Adrenal gland (tissue), 12 donors: ENCODE results near the gene BARHL2. TPM values are rescaled to one million over a fixed set of nuclear protein-coding genes. Genes with fewer than 3 reads are reported as not detected.

Experiments
- DNase-seq, 7 donors: peaks; one replicate each; pipeline ENCODE4 v3.0.0-alpha.2; 2019 to 2020
- H3K27ac ChIP-seq, 5 donors: fragments of 200-600 bp; sonication (generic) in 4 of 5; 1 replicate in 3 of 5; 2 replicates in 2 of 5; pipeline versions ENCODE4 v1.5.1 to v1.8.0; 2016 to 2020; ENCODE audit warnings: mild to moderate bottlenecking in 1 of 5
- H3K27me3 ChIP-seq: fragments of 200-600 bp; 2 replicates; pipeline ENCODE4 v1.8.0; 2021
- H3K36me3 ChIP-seq, 2 donors: fragments of 200-600 bp; replicated peaks in 1 of 2; 1 replicate in 1 of 2; 2 replicates in 1 of 2; pipeline versions ENCODE4 v1.5.1 to v1.8.0; 2018 to 2022
- H3K4me1 ChIP-seq, 2 donors: fragments of 200-600 bp; replicated peaks in 1 of 2; 1 replicate in 1 of 2; 2 replicates in 1 of 2; pipeline versions ENCODE4 v1.5.1 to v1.8.0; 2018 to 2021
- H3K4me3 ChIP-seq, 4 donors: fragments of 200-600 bp; sonication (generic) in 3 of 4; one replicate each; pipeline ENCODE4 v1.5.1; 2016 to 2018
- H3K9me3 ChIP-seq, 3 donors: fragments of 200-600 bp; sonication (generic) in 1 of 3; replicated peaks in 1 of 3; 1 replicate in 2 of 3; 2 replicates in 1 of 3; pipeline versions ENCODE4 v1.5.1 to v1.8.0; 2016 to 2021
- POLR2A ChIP-seq, 2 donors: fragments of 450-650 bp; IDR thresholded peaks; one replicate each; pipeline ENCODE4 v1.6.1; 2017; ENCODE audit warnings: antibody characterized with exemption in 2 of 2, mild to moderate bottlenecking in 2 of 2, moderate library complexity in 1 of 2
- WGBS, 4 donors: extraction: QIAGEN DNeasy Blood & Tissue Kit in 2 of 4; methylation state at CpG; one replicate each; pipeline versions ENCODE4 v1.1.5 to v1.1.7; 2013 to 2017; 5-methylcytosine and 5-hydroxymethylcytosine counted together
- intact Hi-C, 2 donors: fragments of 100-400 bp; cut with DNase I; formaldehyde crosslinking; loops; one replicate each; pipeline versions ENCODE4 v1.14.1 to v1.15.0; 2022 to 2023
- polyA plus RNA-seq, 3 donors: library from polyadenylated mRNA; stranded (reverse); fragments of 200-250 nt in 2 of 3; fragments of 350-450 nt in 1 of 3; fragmentation: Illumina TruSeq in 1 of 3; extraction: RNeasy Lipid Tissue Mini Kit (QIAGEN cat#74804) in 1 of 3; gene quantifications; one replicate each; pipeline ENCODE4 v1.2.3, GENCODE V29; 2013 to 2014
- total RNA-seq, 9 donors: library from RNA; depleted of rRNA in 4 of 9; stranded (reverse); fragments of >200 nt in 4 of 9; fragments of 120-200 nt in 1 of 9; fragmentation: NEBNext Ultra II Directional in 1 of 9; extraction: Animal tissue kit (Norgen Biotek cat#: 25700) in 1 of 9; gene quantifications; one replicate each; pipeline versions ENCODE4 v1.1.0 to v1.2.4, GENCODE V29; 2013 to 2023
- TF ChIP-seq, protein P1 (sequence below), 6 experiments: fragments of 450-650 bp in 4 of 6; fragments of 200-600 bp in 2 of 6; sonication (generic) in 1 of 6; IDR thresholded peaks; 1 replicate in 5 of 6; 2 replicates in 1 of 6; pipeline versions ENCODE4 v1.5.1 to v1.8.0; 2016 to 2021; ENCODE audit warnings: antibody characterized with exemption in 6 of 6, mild to moderate bottlenecking in 2 of 6, moderate library complexity in 1 of 6
- donor health status: healthy with polysubstance abuse.
- donor health status: Bipolar disorder and iron deficiency.
- donor health status: DM: yes; HTN: yes; CAD: no.
- donor health status: DM: no; HTN: no; CAD: no.
- donor health status: DM: no; HTN: no; CAD: no.
- donor health status: DM: yes; HTN: yes; CAD: no.

The BARHL2 gene
- total and polyA plus RNA-seq, 12 donors, result not detected

DNA sequence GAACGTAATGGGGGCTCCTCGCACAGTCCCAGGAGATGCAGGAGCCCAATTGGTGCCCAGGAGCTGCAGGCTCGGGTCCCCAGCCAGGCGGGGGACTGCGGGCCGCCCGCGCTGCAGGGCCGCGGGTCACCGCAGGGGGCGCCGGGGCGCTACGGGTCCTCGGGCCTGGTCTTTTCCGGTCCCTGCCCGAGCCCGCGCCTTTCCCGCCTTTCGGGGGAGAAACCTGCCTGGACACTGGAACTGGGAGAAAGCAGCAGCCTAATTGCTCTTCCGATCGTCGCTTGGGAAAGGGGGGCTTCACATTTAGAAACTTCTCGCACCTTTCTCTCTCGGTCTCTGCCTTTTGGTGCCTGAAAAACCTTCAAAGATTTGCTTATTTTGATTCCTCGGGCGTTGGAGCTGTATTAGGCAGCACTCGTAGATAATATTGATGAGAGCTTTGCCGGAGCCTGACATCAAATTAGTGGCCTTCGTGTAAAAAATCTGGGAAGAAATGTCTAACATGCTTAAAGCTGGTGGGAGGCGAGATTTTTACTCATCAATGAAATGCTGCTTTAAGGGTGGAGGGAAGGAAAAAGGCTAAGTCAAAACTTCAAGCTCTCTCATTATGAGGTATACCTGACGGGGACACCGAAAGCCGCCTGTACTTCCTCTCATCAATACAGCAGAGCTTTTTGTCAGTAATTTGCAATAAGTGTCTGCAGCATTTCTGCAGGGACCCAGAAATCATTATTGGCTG, 12.6 kb upstream of the BARHL2 start:
- no peaks in the 10 kb centered on the region for H3K36me3 ChIP-seq
- no peaks in the 10 kb centered on the region for H3K9me3 ChIP-seq
- H3K27ac ChIP-seq, result no peak overlapping the region
- H3K4me3 ChIP-seq, result no peak overlapping the region
- H3K27me3 ChIP-seq, result peaks cover 79% of the 10 kb centered on the region
- intact Hi-C loops, result loop anchor here (10.0 kb wide), 3 partner anchors 115 to 435 kb away; no protein-coding TSS in a partner anchor
- TF ChIP-seq POLR2A (IDR thresholded peaks at IDR 0.05), result no peak
- TF ChIP-seq, protein P1, sequence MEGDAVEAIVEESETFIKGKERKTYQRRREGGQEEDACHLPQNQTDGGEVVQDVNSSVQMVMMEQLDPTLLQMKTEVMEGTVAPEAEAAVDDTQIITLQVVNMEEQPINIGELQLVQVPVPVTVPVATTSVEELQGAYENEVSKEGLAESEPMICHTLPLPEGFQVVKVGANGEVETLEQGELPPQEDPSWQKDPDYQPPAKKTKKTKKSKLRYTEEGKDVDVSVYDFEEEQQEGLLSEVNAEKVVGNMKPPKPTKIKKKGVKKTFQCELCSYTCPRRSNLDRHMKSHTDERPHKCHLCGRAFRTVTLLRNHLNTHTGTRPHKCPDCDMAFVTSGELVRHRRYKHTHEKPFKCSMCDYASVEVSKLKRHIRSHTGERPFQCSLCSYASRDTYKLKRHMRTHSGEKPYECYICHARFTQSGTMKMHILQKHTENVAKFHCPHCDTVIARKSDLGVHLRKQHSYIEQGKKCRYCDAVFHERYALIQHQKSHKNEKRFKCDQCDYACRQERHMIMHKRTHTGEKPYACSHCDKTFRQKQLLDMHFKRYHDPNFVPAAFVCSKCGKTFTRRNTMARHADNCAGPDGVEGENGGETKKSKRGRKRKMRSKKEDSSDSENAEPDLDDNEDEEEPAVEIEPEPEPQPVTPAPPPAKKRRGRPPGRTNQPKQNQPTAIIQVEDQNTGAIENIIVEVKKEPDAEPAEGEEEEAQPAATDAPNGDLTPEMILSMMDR (IDR thresholded peaks at IDR 0.05), result no peak
- H3K4me1 ChIP-seq, result peaks cover 10 to 16% of the 10 kb centered on the region in 2 donors
- no peak for DNase-seq
- WGBS, 4 donors, result 22 to 33% (median 24%) methylated on average over 23 to 36 of the region's 36 CpGs

DNA sequence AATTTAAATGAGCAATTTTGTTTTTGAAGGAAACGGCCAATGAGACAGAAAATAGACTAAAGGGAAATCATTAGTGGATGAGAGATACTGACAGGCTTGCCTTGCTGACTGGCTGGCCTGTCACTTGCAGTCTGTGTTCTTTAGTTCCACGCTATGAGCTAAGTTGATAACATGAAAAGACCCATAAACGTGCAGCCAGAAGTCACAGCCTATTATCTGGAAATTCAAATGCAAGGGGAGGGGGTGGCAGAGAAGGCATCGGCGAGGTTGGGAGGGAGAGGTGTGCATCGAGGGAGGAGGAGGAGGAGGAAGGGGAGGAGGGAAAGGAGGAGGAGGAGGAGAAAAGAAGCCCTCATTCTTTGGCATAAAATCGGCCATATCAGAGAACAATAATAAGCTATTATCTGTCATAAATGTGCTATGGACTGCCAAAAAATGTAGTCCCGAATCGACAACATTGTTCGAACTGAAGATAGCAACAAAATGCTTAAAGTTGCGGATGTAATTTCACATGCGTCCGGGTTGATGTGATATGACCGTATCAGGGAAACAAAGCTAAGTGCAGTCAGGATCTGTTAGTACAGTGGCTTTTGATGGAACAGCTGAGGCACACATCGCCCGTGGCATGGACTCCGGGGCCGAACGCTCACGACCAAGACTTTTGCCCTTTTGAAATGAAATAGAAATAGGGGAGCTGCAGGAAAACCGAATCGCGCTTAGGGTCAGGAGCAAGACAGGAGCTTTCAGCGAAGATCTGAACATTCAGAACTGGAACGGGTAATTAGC, 11.6 kb upstream of the BARHL2 start:
- DNase-seq, result no peak
- TF ChIP-seq POLR2A (IDR thresholded peaks at IDR 0.05), result no peak
- TF ChIP-seq, protein P1 (IDR thresholded peaks at IDR 0.05), result no peak
- Histone ChIP-seq H3K36me3 (no peaks in the 10 kb centered on the region), H3K4me1 (peaks cover 10 to 20% of the 10 kb centered on the region in 2 donors), H3K4me3 (no peak overlapping the region), H3K27ac (no peak overlapping the region), H3K27me3 (peaks cover 82% of the 10 kb centered on the region), H3K9me3 (no peaks in the 10 kb centered on the region)
- intact Hi-C loops, result loop anchor here (10.0 kb wide), 3 partner anchors 116 to 436 kb away; no protein-coding TSS in a partner anchor
- 17 to 22% (median 17%) methylated on average over 25 of the region's 25 CpGs for WGBS, 4 donors

DNA sequence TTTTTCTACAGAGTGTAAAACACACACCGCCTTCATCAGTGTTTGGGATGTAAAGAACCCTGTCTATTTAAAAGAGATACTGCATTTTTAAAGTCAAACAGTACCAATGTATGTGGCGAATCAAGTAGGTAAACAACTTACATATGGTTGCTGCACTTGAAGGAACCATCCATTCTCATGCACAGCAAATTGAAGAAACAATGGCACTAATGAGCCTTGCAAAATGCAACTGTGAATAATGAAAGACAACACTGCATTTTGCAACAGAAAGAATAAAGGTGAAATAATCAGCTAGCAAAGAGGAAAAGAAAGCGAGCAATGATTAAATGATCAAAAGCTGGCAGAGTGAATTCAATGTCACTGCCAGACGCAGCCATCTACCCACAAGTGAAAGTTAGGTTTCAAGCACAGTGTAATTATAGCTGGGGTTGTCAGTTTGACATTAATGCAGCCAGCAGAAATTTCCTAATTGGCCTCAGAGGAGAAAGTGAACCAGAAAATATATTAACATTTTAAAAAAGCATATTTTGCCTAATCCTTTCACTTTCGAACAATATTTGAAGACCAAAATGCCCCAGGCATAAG, 10.9 kb upstream of the BARHL2 start:
- H3K36me3 ChIP-seq, result no peaks in the 10 kb centered on the region
- WGBS, 4 donors, result 40 to 46% (median 44%) methylated on average over 5 of the region's 5 CpGs
- no peak overlapping the region for H3K4me3 ChIP-seq
- DNase-seq, result no peak
- H3K4me1 ChIP-seq, result peaks cover 15 to 20% of the 10 kb centered on the region in 2 donors
- no peaks in the 10 kb centered on the region for H3K9me3 ChIP-seq
- peaks cover 89% of the 10 kb centered on the region for H3K27me3 ChIP-seq
- TF ChIP-seq, protein P1 (IDR thresholded peaks at IDR 0.05), result no peak
- no peak for TF ChIP-seq POLR2A (IDR thresholded peaks at IDR 0.05)
- intact Hi-C loops, result loop anchor here (10.0 kb wide), 3 partner anchors 117 to 437 kb away; no protein-coding TSS in a partner anchor
- H3K27ac ChIP-seq, result no peak overlapping the region

DNA sequence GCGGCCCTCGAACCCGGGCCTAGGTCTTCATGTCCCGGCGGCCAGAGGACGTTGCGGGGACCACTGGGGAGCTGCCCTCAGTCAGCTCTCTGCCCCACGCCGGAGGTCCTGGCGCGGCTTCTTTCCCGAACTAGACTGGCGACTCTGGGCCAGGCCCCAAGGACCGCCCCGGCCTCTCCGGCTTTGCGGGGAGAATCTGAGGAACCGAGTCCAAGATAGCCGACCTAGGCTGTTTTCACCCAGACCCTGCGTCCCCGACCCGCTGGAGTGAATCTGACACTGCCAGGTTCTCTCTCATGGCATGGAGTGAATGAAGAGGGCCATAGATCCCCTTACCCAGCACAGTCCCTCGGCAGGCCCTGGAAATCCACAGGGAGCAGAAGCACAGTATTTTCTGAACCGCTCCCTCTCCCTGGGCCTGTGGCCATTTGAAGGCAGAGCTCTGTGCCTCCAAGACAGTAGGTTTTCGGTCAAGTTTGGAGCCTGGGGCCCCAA, 9.9 kb upstream of the BARHL2 start:
- Histone ChIP-seq H3K36me3 (no peaks in the 10 kb centered on the region), H3K27ac (no peak overlapping the region), H3K4me1 (peaks cover 15 to 20% of the 10 kb centered on the region in 2 donors), H3K27me3 (peaks cover 99% of the 10 kb centered on the region), H3K4me3 (peak overlapping the region in 1 of 4 donors; percentile 48), H3K9me3 (no peaks in the 10 kb centered on the region)
- intact Hi-C loops, result loop anchor here (10.0 kb wide), 3 partner anchors 118 to 438 kb away; no protein-coding TSS in a partner anchor
- TF ChIP-seq, protein P1 (IDR thresholded peaks at IDR 0.05), result no peak
- no peak for TF ChIP-seq POLR2A (IDR thresholded peaks at IDR 0.05)
- 27 to 69% (median 35%) methylated on average over 3 to 25 of the region's 25 CpGs for WGBS, 4 donors
- no peak for DNase-seq
